ENCODE measurements around the gene LYG1. TPM values are rescaled to one million over a fixed set of nuclear protein-coding genes. Genes with fewer than 3 reads are reported as not detected.

LYG1 gene
- total and polyA plus RNA-seq, 2 of the 13 experiments (the other 11 are each of a cell fraction or from before 2014, with no cell fraction given): 1.00 to 2.9 TPM

DNA sequence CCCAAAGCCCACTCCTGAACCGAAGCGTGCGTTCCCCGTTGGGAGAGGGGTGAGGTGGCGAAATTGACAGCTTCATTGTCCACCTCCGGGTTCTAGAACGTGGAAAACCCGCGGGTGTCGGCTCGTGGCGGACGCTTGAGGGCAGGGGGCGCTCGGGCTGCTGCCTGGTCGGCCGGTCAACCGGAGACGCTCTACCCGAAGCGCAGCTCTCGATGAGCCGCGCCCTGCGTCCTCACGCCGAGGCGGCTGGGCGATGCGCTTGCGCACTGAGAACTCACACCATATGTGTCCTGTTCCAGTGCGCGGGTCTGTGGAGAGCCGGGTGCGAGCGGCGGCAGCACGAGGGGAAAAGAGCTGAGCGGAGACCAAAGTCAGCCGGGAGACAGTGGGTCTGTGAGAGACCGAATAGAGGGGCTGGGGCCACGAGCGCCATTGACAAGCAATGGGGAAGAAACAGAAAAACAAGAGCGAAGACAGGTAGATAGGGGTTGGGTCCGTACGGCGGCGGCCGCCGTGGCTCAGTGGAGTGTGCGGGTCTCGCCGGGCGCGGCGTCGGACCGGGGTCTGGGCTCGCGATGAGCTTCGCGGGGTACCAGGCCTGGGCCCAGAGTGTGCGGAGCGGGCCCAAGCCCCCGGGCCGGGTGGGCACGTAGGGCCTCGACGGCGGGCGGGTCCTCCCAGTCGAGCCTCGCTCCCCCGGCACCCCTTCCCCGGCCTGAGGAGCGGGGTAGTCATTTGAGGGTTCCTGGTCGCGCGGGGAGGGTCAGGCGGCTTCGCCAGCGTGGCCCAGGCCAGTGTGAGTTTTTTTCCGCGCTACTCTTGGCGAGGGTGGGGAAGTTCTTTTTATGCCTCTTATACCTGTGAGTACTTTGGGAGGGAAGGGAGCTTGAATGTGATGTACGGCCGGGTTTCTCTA, 36.4 kb upstream of the LYG1 start, which contains the start of gene EIF5B (continued):
- TF ChIP-seq, protein P1, sequence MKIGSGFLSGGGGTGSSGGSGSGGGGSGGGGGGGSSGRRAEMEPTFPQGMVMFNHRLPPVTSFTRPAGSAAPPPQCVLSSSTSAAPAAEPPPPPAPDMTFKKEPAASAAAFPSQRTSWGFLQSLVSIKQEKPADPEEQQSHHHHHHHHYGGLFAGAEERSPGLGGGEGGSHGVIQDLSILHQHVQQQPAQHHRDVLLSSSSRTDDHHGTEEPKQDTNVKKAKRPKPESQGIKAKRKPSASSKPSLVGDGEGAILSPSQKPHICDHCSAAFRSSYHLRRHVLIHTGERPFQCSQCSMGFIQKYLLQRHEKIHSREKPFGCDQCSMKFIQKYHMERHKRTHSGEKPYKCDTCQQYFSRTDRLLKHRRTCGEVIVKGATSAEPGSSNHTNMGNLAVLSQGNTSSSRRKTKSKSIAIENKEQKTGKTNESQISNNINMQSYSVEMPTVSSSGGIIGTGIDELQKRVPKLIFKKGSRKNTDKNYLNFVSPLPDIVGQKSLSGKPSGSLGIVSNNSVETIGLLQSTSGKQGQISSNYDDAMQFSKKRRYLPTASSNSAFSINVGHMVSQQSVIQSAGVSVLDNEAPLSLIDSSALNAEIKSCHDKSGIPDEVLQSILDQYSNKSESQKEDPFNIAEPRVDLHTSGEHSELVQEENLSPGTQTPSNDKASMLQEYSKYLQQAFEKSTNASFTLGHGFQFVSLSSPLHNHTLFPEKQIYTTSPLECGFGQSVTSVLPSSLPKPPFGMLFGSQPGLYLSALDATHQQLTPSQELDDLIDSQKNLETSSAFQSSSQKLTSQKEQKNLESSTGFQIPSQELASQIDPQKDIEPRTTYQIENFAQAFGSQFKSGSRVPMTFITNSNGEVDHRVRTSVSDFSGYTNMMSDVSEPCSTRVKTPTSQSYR (CRISPR knock-in tag; IDR thresholded peaks at IDR 0.05; ENCODE audit: borderline replicate concordance): peak; percentile 33; the same call in 1 of the 2 replicates
- TF ChIP-seq ETV5 (CRISPR knock-in tag; IDR thresholded peaks at IDR 0.05; ENCODE audit: borderline replicate concordance) (peak; percentile 75), ZNF496 (CRISPR knock-in tag; IDR thresholded peaks at IDR 0.05; ENCODE audit: insufficient replicate concordance) (no peak), KLF9 (CRISPR knock-in tag; IDR thresholded peaks at IDR 0.05; ENCODE audit: low read depth) (peak; percentile 60; the same call in 1 of the 2 replicates), ZNF253 (CRISPR knock-in tag; IDR thresholded peaks at IDR 0.05; ENCODE audit: borderline replicate concordance) (peak; percentile 75; the same call in 1 of the 2 replicates), SOX13 (IDR thresholded peaks at IDR 0.05) (peak; percentile 52; the same call in 1 of the 2 replicates), SOX13 (CRISPR knock-in tag; conservative IDR thresholded peaks at IDR 0.05 in 1 of 2, IDR thresholded peaks at IDR 0.05 in 1 of 2) (peak in 1 of 2 experiments; percentile 61; a peak in 2 of 4 replicates), TOPORS (CRISPR knock-in tag; IDR thresholded peaks at IDR 0.05) (peak; percentile 75), SMC3 (IDR thresholded peaks at IDR 0.05; ENCODE audit: low read length) (no peak), ZNF75D (CRISPR knock-in tag; IDR thresholded peaks at IDR 0.05; ENCODE audit: borderline replicate concordance) (no peak), HOXA3 (CRISPR knock-in tag; IDR thresholded peaks at IDR 0.05) (peak; percentile 96), ZBTB8A (CRISPR knock-in tag; IDR thresholded peaks at IDR 0.05; ENCODE audit: borderline replicate concordance, low read depth) (no peak; the same call in 1 of the 2 replicates), HNRNPLL (IDR thresholded peaks at IDR 0.05; ENCODE audit: low read depth, low read length, poor library complexity, severe bottlenecking) (peak; percentile 84), TSC22D2 (CRISPR knock-in tag; IDR thresholded peaks at IDR 0.05; ENCODE audit: borderline replicate concordance) (peak; percentile 91)
- TF ChIP-seq, protein P2, sequence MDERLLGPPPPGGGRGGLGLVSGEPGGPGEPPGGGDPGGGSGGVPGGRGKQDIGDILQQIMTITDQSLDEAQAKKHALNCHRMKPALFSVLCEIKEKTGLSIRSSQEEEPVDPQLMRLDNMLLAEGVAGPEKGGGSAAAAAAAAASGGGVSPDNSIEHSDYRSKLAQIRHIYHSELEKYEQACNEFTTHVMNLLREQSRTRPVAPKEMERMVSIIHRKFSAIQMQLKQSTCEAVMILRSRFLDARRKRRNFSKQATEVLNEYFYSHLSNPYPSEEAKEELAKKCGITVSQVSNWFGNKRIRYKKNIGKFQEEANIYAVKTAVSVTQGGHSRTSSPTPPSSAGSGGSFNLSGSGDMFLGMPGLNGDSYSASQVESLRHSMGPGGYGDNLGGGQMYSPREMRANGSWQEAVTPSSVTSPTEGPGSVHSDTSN (CRISPR knock-in tag; IDR thresholded peaks at IDR 0.05): no peak
- TF ChIP-seq, protein P3, sequence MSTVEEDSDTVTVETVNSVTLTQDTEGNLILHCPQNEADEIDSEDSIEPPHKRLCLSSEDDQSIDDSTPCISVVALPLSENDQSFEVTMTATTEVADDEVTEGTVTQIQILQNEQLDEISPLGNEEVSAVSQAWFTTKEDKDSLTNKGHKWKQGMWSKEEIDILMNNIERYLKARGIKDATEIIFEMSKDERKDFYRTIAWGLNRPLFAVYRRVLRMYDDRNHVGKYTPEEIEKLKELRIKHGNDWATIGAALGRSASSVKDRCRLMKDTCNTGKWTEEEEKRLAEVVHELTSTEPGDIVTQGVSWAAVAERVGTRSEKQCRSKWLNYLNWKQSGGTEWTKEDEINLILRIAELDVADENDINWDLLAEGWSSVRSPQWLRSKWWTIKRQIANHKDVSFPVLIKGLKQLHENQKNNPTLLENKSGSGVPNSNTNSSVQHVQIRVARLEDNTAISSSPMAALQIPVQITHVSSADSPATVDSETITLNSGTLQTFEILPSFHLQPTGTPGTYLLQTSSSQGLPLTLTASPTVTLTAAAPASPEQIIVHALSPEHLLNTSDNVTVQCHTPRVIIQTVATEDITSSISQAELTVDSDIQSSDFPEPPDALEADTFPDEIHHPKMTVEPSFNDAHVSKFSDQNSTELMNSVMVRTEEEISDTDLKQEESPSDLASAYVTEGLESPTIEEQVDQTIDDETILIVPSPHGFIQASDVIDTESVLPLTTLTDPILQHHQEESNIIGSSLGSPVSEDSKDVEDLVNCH (CRISPR knock-in tag; IDR thresholded peaks at IDR 0.05): no peak
- TF ChIP-seq, protein P4, sequence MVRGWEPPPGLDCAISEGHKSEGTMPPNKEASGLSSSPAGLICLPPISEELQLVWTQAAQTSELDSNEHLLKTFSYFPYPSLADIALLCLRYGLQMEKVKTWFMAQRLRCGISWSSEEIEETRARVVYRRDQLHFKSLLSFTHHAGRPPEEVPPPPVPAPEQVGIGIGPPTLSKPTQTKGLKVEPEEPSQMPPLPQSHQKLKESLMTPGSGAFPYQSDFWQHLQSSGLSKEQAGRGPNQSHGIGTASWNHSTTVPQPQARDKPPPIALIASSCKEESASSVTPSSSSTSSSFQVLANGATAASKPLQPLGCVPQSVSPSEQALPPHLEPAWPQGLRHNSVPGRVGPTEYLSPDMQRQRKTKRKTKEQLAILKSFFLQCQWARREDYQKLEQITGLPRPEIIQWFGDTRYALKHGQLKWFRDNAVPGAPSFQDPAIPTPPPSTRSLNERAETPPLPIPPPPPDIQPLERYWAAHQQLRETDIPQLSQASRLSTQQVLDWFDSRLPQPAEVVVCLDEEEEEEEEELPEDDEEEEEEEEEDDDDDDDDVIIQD (CRISPR knock-in tag; IDR thresholded peaks at IDR 0.05; ENCODE audit: low read depth): peak; percentile 78
- TF ChIP-seq, protein P5, sequence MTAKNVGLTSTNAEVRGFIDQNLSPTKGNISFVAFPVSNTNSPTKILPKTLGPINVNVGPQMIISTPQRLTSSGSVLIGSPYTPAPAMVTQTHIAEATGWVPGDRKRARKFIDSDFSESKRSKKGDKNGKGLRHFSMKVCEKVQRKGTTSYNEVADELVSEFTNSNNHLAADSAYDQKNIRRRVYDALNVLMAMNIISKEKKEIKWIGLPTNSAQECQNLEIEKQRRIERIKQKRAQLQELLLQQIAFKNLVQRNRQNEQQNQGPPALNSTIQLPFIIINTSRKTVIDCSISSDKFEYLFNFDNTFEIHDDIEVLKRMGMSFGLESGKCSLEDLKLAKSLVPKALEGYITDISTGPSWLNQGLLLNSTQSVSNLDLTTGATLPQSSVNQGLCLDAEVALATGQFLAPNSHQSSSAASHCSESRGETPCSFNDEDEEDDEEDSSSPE (CRISPR knock-in tag; IDR thresholded peaks at IDR 0.05): peak; percentile 87
